Natural killer cell (primary cell): Measurements from ENCODE around the gene MACROH2A1. TPM values are rescaled to one million over a fixed set of nuclear protein-coding genes. Genes with fewer than 3 reads are reported as not detected.
"Not testable (repeated sequence)": the region's sequence is repeated elsewhere in the genome, so short reads cannot be mapped to it uniquely, and the experiment has no call there.

Experiments used
- ATAC-seq, 3 donors: fragments of 150-1000 bp in 2 of 3; fragments of 200-7000 bp in 1 of 3; cut with Tn5 transposase; 1 replicate in 1 of 3; 2 replicates in 2 of 3; pipeline ENCODE4 v1.10.0; 2021; ENCODE audit warnings: mild to moderate bottlenecking in 2 of 3, moderate library complexity in 2 of 3
- DNase-seq, 2 donors: peaks; one replicate each; pipeline versions ENCODE4 v3.0.0 to v3.0.0-alpha.2; 2013 to 2021; ENCODE audit warnings: mixed read lengths in 1 of 2
- H3K27ac ChIP-seq: one replicate; pipeline ENCODE4 v1.5.1; 2013; ENCODE audit warnings: mild to moderate bottlenecking, low read length
- H3K27me3 ChIP-seq: one replicate; pipeline ENCODE4 v1.6.1; 2013; ENCODE audit warnings: low read length; ENCODE audit not compliant: control insufficient read depth, insufficient read depth
- H3K36me3 ChIP-seq: one replicate; pipeline ENCODE4 v1.6.1; 2013; ENCODE audit warnings: low read length; ENCODE audit not compliant: control insufficient read depth, insufficient read depth
- H3K4me1 ChIP-seq: one replicate; pipeline ENCODE4 v1.6.1; 2013; ENCODE audit warnings: low read length; ENCODE audit not compliant: control insufficient read depth, insufficient read depth
- H3K4me3 ChIP-seq: one replicate; pipeline ENCODE4 v1.5.1; 2013; ENCODE audit warnings: low read length
- H3K9me3 ChIP-seq: one replicate; pipeline ENCODE4 v1.6.1; 2013; ENCODE audit warnings: low read length; ENCODE audit not compliant: control insufficient read depth, insufficient read depth
- H3K27ac Mint-ChIP-seq, 2 donors: one replicate each; pipeline ENCODE4 v1.8.0; 2022; ENCODE audit warnings: mild to moderate bottlenecking in 2 of 2, mixed read lengths in 2 of 2, moderate library complexity in 1 of 2
- H3K27me3 Mint-ChIP-seq, 2 donors: one replicate each; pipeline ENCODE4 v1.8.0; 2022; ENCODE audit warnings: low read depth in 2 of 2, mixed read lengths in 2 of 2
- H3K36me3 Mint-ChIP-seq: one replicate; pipeline ENCODE4 v1.8.0; 2022; ENCODE audit warnings: mixed read lengths
- H3K4me1 Mint-ChIP-seq, 2 donors: one replicate each; pipeline ENCODE4 v1.8.0; 2022; ENCODE audit warnings: mixed read lengths in 2 of 2
- H3K4me3 Mint-ChIP-seq: one replicate; pipeline ENCODE4 v1.8.0; 2022; ENCODE audit warnings: mild to moderate bottlenecking, moderate library complexity, mixed read lengths
- H3K9me3 Mint-ChIP-seq, 2 donors: one replicate each; pipeline ENCODE4 v1.8.0; 2022; ENCODE audit warnings: mixed read lengths in 2 of 2
- WGBS: methylation state at CpG from one replicate; pipeline ENCODE4 v1.1.7; 2013; ENCODE audit warnings: missing lambda C conversion rate; ENCODE audit not compliant: insufficient coverage; 5-methylcytosine and 5-hydroxymethylcytosine counted together
- intact Hi-C: fragments of 100-400 bp; cut with micrococcal nuclease; formaldehyde crosslinking; loops from one replicate; pipeline ENCODE4 v1.14.2; 2022
- total RNA-seq, 4 donors: library from RNA; stranded (reverse); fragments of 120-200 nt in 1 of 4; gene quantifications; one replicate each; pipeline versions ENCODE4 v1.2.3 to v1.2.4, GENCODE V29; 2013 to 2022
- TF ChIP-seq, protein P1 (sequence below): fragments of 200-600 bp; IDR thresholded peaks from one replicate; pipeline ENCODE4 v1.8.0; 2022; ENCODE audit warnings: antibody characterized with exemption

The MACROH2A1 gene
- total RNA-seq, 3 donors from 2014 or later (not counting 1 experiment from before 2014, with no cell fraction given) = 139 to 160 (median 139) TPM

DNA sequence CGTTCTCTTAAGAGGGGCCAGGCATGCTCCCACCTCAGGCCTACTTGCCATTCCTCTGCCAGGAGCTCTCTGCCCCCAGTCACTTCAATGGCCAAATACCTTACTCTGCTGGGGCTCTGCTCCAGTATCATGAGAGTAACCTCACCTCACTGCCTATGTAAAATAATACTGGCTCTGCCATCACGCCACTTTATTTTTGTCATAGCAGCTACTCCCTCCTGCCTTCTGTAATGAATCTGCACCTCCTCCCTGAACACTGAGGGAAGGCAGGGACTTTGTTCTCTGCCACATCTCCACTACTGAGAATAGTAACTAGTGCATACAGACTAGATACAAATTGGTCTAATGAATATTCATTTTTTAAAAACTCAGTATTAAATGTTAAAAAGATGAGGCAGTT, 33.8 kb downstream of the MACROH2A1 start:
- WGBS = 100% methylated on average over 2 of the region's 2 CpGs
- H3K4me1 ChIP-seq = peaks cover 2% of the 10 kb centered on the region
- no peak for DNase-seq
- H3K4me3 ChIP-seq = no peak overlapping the region
- no peaks in the 10 kb centered on the region for H3K9me3 ChIP-seq
- H3K27ac Mint-ChIP-seq = no peak overlapping the region
- H3K27me3 Mint-ChIP-seq = no peaks in the 10 kb centered on the region
- peaks cover 49% of the 10 kb centered on the region for H3K36me3 ChIP-seq
- peaks cover 27 to 35% of the 10 kb centered on the region in 2 donors for H3K4me1 Mint-ChIP-seq
- TF ChIP-seq, protein P1, sequence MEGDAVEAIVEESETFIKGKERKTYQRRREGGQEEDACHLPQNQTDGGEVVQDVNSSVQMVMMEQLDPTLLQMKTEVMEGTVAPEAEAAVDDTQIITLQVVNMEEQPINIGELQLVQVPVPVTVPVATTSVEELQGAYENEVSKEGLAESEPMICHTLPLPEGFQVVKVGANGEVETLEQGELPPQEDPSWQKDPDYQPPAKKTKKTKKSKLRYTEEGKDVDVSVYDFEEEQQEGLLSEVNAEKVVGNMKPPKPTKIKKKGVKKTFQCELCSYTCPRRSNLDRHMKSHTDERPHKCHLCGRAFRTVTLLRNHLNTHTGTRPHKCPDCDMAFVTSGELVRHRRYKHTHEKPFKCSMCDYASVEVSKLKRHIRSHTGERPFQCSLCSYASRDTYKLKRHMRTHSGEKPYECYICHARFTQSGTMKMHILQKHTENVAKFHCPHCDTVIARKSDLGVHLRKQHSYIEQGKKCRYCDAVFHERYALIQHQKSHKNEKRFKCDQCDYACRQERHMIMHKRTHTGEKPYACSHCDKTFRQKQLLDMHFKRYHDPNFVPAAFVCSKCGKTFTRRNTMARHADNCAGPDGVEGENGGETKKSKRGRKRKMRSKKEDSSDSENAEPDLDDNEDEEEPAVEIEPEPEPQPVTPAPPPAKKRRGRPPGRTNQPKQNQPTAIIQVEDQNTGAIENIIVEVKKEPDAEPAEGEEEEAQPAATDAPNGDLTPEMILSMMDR = no peak
- H3K27ac ChIP-seq = no peak overlapping the region
- ATAC-seq = no peak
- intact Hi-C loops = no loop called here
- H3K4me3 Mint-ChIP-seq = no peak overlapping the region
- H3K9me3 Mint-ChIP-seq = no peaks in the 10 kb centered on the region
- H3K27me3 ChIP-seq = no peaks in the 10 kb centered on the region
- H3K36me3 Mint-ChIP-seq = peaks cover 5% of the 10 kb centered on the region

DNA sequence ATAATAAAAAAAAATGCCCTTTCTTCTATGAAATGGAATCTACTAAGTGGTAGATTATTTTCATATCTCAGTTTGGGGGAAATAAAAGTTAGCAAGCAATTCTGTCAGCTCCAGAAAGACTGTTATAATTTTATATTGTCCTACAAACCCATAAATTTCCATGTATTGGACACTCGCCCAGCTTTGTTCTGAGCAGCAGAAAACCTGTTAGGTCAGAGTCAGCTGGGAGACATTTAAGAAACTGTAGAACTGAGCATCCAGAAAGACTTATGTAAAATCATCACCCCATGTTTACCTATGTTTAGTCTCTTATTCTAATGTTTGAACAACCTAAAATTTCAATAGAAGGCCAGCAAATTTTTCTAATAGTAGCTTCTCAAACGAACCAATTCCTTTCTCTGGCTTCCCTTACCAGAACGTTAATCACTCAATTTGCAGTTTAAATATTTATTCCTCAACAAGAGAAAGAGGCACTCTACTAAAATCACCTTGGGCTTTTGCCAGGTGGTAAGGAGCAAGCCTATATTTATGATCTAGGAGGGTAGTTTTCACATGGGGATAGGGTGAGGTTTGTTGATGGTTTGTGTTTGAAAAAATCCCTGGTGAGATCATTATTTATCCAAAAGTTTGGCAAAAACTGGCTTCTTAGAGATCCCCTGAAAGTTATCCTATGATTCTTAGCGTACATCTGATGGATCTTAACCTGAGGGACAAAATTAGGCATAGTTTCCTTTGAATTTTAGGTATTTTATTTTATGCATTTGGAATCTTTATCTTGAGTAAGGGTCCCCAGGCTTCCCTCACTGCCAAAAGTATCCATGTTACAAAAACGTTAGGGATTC, 34.4 kb downstream of the MACROH2A1 start:
- ATAC-seq (no peak), DNase-seq (no peak)
- Mint-ChIP-seq H3K36me3 (peaks cover 5% of the 10 kb centered on the region), H3K27me3 (no peaks in the 10 kb centered on the region), H3K27ac (no peak overlapping the region), H3K4me3 (no peak overlapping the region), H3K4me1 (peaks cover 31 to 38% of the 10 kb centered on the region in 2 donors), H3K9me3 (no peaks in the 10 kb centered on the region)
- peaks cover 48% of the 10 kb centered on the region for H3K36me3 ChIP-seq
- TF ChIP-seq, protein P1 = no peak
- peaks cover 6% of the 10 kb centered on the region for H3K4me1 ChIP-seq
- H3K27ac ChIP-seq = no peak overlapping the region
- H3K27me3 ChIP-seq = no peaks in the 10 kb centered on the region
- H3K4me3 ChIP-seq = no peak overlapping the region
- intact Hi-C loops = no loop called here
- 90% methylated on average over 4 of the region's 5 CpGs for WGBS
- no peaks in the 10 kb centered on the region for H3K9me3 ChIP-seq

DNA sequence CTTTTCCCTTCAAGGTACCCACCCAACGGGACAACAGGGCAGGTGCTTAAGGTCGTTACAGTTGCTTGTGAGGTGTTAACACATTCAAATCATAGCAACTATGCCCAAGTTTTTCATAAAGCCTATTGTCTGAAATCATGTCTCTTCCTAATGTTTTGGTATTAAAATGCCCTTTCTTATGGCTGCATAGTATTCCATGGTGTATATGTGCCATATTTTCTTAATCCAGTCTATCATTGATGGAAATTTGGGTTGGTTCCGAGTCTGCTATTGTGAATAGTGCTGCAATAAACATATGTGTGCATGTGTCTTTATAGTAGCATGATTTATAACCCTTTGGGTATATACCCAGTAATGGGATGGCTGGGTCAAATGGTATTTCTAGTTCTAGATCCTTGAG, 35.7 kb downstream of the MACROH2A1 start:
- H3K9me3 Mint-ChIP-seq, H3K4me3 Mint-ChIP-seq, H3K27me3 ChIP-seq, ATAC-seq, H3K4me3 ChIP-seq, H3K4me1 ChIP-seq, H3K9me3 ChIP-seq, H3K36me3 Mint-ChIP-seq, H3K27ac Mint-ChIP-seq, H3K27ac ChIP-seq, H3K27me3 Mint-ChIP-seq, DNase-seq, intact Hi-C loops: not testable (repeated sequence)
- peaks cover 31 to 39% of the 10 kb centered on the region in 2 donors for H3K4me1 Mint-ChIP-seq
- peaks cover 39% of the 10 kb centered on the region for H3K36me3 ChIP-seq
- WGBS = 94% methylated on average over 3 of the region's 3 CpGs

DNA sequence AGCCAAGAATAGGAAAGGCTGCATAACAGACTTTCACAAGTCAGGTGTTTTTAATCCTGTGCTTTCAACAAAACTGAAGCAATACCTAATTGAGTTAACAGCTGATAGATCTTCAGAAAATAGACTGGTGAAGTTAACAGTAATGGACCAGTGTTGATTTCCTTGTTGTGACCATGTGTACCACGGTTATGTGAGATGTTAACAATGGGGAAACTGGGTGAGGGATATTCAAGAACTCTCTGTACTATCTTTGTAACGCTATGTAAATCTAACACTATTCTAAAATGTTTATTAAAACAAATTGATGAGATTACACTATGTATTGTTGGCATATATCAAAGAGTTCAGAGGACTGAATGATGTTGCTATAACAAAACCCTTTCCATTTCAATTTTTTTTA, 36.9 kb downstream of the MACROH2A1 start:
- H3K4me1 ChIP-seq = peaks cover 6% of the 10 kb centered on the region
- DNase-seq = no peak
- 75% methylated on average over 1 of the region's 2 CpGs for WGBS
- no peaks in the 10 kb centered on the region for H3K27me3 ChIP-seq
- Mint-ChIP-seq H3K4me1 (peaks cover 31 to 43% of the 10 kb centered on the region in 2 donors), H3K27ac (no peak overlapping the region), H3K36me3 (peaks cover 2% of the 10 kb centered on the region), H3K9me3 (no peaks in the 10 kb centered on the region), H3K4me3 (no peak overlapping the region), H3K27me3 (no peaks in the 10 kb centered on the region)
- TF ChIP-seq, protein P1 = no peak
- no peak for ATAC-seq
- H3K27ac ChIP-seq = no peak overlapping the region
- intact Hi-C loops = no loop called here
- H3K9me3 ChIP-seq = no peaks in the 10 kb centered on the region
- peaks cover 27% of the 10 kb centered on the region for H3K36me3 ChIP-seq
- H3K4me3 ChIP-seq = no peak overlapping the region
